DND-41 (cell line): ENCODE results near the gene IFITM10.

Experiments
- ATAC-seq: fragments of 200-7000 bp; cut with Tn5 transposase; 3 replicates; pipeline ENCODE4 v1.9.1; 2021; ENCODE audit warnings: low read depth; ENCODE audit not compliant: insufficient read depth
- DNase-seq: peaks from one replicate; pipeline ENCODE4 v3.0.0-alpha.2; 2020
- H2AFZ ChIP-seq: 2 replicates; pipeline ENCODE4 v1.6.0; 2012; ENCODE audit warnings: low read depth, low read length
- H3K27ac ChIP-seq: 2 replicates; pipeline ENCODE4 v1.5.1; 2012; ENCODE audit warnings: low read length, inconsistent platforms
- H3K27me3 ChIP-seq: fragments of 200-600 bp; sonication (generic); 2 replicates; pipeline ENCODE4 v1.6.0; 2012; ENCODE audit warnings: low read length, mild to moderate bottlenecking, inconsistent platforms; ENCODE audit not compliant: insufficient read depth, poor library complexity
- H3K36me3 ChIP-seq: 2 replicates; pipeline ENCODE4 v1.5.1; 2012; ENCODE audit warnings: low read length, inconsistent platforms; ENCODE audit not compliant: insufficient read depth
- H3K4me1 ChIP-seq: 2 replicates; pipeline ENCODE4 v1.5.1; 2012; ENCODE audit warnings: mild to moderate bottlenecking, low read length; ENCODE audit not compliant: insufficient read depth
- H3K4me2 ChIP-seq: 2 replicates; pipeline ENCODE4 v1.6.0; 2012; ENCODE audit warnings: mild to moderate bottlenecking, moderate library complexity, low read length, inconsistent platforms; ENCODE audit not compliant: insufficient read depth
- H3K4me3 ChIP-seq, 2 experiments: fragments of 200-600 bp in 1 of 2; shearing (Covaris generic) in 1 of 2; 2 replicates each; pipeline ENCODE4 v1.5.1; 2012 to 2016; ENCODE audit warnings: inconsistent platforms in 2 of 2, low read length in 2 of 2, mild to moderate bottlenecking in 2 of 2, low read depth in 1 of 2, moderate library complexity in 1 of 2
- H3K79me2 ChIP-seq: 2 replicates; pipeline ENCODE4 v1.6.0; 2012; ENCODE audit warnings: low read length, inconsistent platforms; ENCODE audit not compliant: insufficient read depth
- H3K9ac ChIP-seq: 2 replicates; pipeline ENCODE4 v1.6.0; 2012; ENCODE audit warnings: low read depth, mild to moderate bottlenecking, inconsistent platforms, low read length, moderate library complexity
- H3K9me3 ChIP-seq: 2 replicates; pipeline ENCODE4 v1.5.1; 2012; ENCODE audit warnings: low read length, moderate library complexity, mild to moderate bottlenecking, inconsistent platforms; ENCODE audit not compliant: insufficient read depth, severe bottlenecking
- H4K20me1 ChIP-seq: 2 replicates; pipeline ENCODE4 v1.6.0; 2012; ENCODE audit warnings: low read length; ENCODE audit not compliant: insufficient read depth
- CTCF ChIP-seq: IDR thresholded peaks from 2 replicates; pipeline ENCODE4 v1.5.1; 2012; ENCODE audit warnings: borderline replicate concordance, low read length, moderate library complexity, mild to moderate bottlenecking; ENCODE audit not compliant: poor library complexity, severe bottlenecking; ENCODE audit errors: extremely low read depth
- EZH2 ChIP-seq: IDR thresholded peaks from 3 replicates; pipeline ENCODE4 v1.6.1; 2012; ENCODE audit warnings: borderline replicate concordance, low read depth, mild to moderate bottlenecking, moderate library complexity, low read length, inconsistent platforms; ENCODE audit not compliant: severe bottlenecking

Gene IFITM10

GRCh38 chr11:1773994-1774550 lies 23.7 kb upstream of the IFITM10 start:
- Histone ChIP-seq H3K4me1 (peaks cover 11% of the 10 kb centered on the region), H3K4me3 (no peak overlapping the region), H3K36me3 (no peaks in the 10 kb centered on the region), H3K9ac (no peak overlapping the region), H3K27ac (no peak overlapping the region), H4K20me1 (no peaks in the 10 kb centered on the region), H3K9me3 (no peaks in the 10 kb centered on the region), H2AFZ (no peak overlapping the region), H3K27me3 (no peaks in the 10 kb centered on the region), H3K79me2 (no peaks in the 10 kb centered on the region), H3K4me2 (no peak overlapping the region)
- ATAC-seq: no peak
- no peak for TF ChIP-seq EZH2
- TF ChIP-seq CTCF: no peak
- no peak for DNase-seq

GRCh38 chr11:1773131-1773993 lies 23.0 kb upstream of the IFITM10 start:
- ATAC-seq: no peak
- Histone ChIP-seq H3K9me3 (no peaks in the 10 kb centered on the region), H2AFZ (no peak overlapping the region), H3K4me1 (peaks cover 11% of the 10 kb centered on the region), H3K4me3 (no peak overlapping the region), H3K27ac (no peak overlapping the region), H3K36me3 (no peaks in the 10 kb centered on the region), H3K4me2 (no peak overlapping the region), H3K27me3 (no peaks in the 10 kb centered on the region), H3K9ac (no peak overlapping the region), H3K79me2 (no peaks in the 10 kb centered on the region), H4K20me1 (no peaks in the 10 kb centered on the region)
- TF ChIP-seq CTCF (no peak), EZH2 (no peak)
- DNase-seq: no peak

GRCh38 chr11:1772270-1773130 lies 22.1 kb upstream of the IFITM10 start:
- peak; percentile 68 for DNase-seq

More at GRCh38 chr11:1772270-1773130, 22.1 kb upstream of the IFITM10 start:
- TF ChIP-seq EZH2: no peak
- TF ChIP-seq CTCF: no peak
- peak; percentile 88 for ATAC-seq
- no peaks in the 10 kb centered on the region for H3K27me3 ChIP-seq
- no peaks in the 10 kb centered on the region for H3K79me2 ChIP-seq
- no peak overlapping the region for H3K27ac ChIP-seq
- no peak overlapping the region for H3K4me3 ChIP-seq
- no peak overlapping the region for H3K4me2 ChIP-seq
- peaks cover 11% of the 10 kb centered on the region for H3K4me1 ChIP-seq
- H3K36me3 ChIP-seq: no peaks in the 10 kb centered on the region
- no peak overlapping the region for H2AFZ ChIP-seq
- H3K9ac ChIP-seq: no peak overlapping the region
- no peaks in the 10 kb centered on the region for H3K9me3 ChIP-seq
- no peaks in the 10 kb centered on the region for H4K20me1 ChIP-seq
